ENCODE data around the gene RECK.

RECK gene

DNA sequence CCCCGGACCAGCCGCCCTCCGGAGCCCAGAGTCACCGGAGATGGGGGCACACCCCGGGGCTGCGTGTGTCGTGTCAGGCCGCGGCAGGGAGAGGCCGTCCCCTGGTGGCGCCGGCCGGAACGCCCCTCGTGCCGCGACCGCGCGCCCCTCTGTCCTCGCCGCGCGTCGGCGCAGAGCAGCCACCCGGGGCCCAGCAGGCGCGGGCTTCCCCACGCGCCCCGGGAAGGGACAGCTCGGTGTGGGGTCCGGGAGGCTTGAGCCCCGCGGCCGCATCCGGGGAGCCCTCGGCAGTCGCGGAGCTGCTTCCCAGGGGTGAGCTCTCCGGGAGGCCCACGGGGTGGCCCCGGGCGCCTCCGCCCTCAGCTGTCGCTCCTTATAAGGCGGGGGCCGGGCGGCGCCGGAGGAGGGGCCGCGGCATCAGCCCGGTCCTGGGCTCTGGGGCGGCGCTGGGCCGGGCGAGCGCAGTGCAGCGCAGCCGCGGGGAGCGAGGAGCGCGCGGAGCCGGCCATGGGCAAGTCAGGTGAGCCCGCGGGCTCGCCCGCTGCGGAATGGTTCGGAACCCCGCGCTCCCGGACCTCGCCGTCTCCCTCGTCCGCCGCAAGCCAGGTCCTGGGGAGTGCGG lies 99.7 kb downstream of the RECK start, which contains the start of gene GLIPR2:
TSS of gene GLIPR2 (plus strand) at position 462 of the 622 bp plus-strand sequence. CDS start at position 508, 46 bp downstream.
- no peak for TF ChIP-seq EZH2phosphoT487 (IDR thresholded peaks at IDR 0.05; ENCODE audit: borderline replicate concordance)
- TF ChIP-seq, protein P1, sequence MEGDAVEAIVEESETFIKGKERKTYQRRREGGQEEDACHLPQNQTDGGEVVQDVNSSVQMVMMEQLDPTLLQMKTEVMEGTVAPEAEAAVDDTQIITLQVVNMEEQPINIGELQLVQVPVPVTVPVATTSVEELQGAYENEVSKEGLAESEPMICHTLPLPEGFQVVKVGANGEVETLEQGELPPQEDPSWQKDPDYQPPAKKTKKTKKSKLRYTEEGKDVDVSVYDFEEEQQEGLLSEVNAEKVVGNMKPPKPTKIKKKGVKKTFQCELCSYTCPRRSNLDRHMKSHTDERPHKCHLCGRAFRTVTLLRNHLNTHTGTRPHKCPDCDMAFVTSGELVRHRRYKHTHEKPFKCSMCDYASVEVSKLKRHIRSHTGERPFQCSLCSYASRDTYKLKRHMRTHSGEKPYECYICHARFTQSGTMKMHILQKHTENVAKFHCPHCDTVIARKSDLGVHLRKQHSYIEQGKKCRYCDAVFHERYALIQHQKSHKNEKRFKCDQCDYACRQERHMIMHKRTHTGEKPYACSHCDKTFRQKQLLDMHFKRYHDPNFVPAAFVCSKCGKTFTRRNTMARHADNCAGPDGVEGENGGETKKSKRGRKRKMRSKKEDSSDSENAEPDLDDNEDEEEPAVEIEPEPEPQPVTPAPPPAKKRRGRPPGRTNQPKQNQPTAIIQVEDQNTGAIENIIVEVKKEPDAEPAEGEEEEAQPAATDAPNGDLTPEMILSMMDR (conservative IDR thresholded peaks at IDR 0.05; ENCODE audit: low read length): peak; percentile 43
- Histone ChIP-seq H4K20me1 (ENCODE audit: insufficient read depth, low read length, poor library complexity, severe bottlenecking) (peaks cover 9% of the 10 kb centered on the region), H3K9me3 (ENCODE audit: insufficient read depth, low read depth, low read length) (no peaks in the 10 kb centered on the region), H3K27me3 (ENCODE audit: insufficient read depth, low read length, poor library complexity, severe bottlenecking) (no peaks in the 10 kb centered on the region), H3K9ac (ENCODE audit: low read depth, low read length, poor library complexity, severe bottlenecking) (peak within 1 kb of the TSS; percentile 78), H3K79me2 (ENCODE audit: insufficient read depth, low read length) (peaks cover 44% of the 10 kb centered on the region), H3K4me2 (ENCODE audit: low read depth, low read length, poor library complexity, severe bottlenecking) (peak within 1 kb of the TSS; percentile 80), H3K36me3 (ENCODE audit: insufficient read depth, low read length) (no peaks in the 10 kb centered on the region), H3F3A (ENCODE audit: low read depth) (no peaks in the 10 kb centered on the region), H2AFZ (ENCODE audit: low read length) (peak within 1 kb of the TSS; percentile 69), H3K4me3 (ENCODE audit: low read length, poor library complexity, severe bottlenecking) (peak within 1 kb of the TSS; percentile 73), H3K4me1 (ENCODE audit: insufficient read depth, low read length, poor library complexity, severe bottlenecking) (peaks cover 48% of the 10 kb centered on the region), H3K9me2 (replicated peaks; ENCODE audit: low read depth, low read length) (no peaks in the 10 kb centered on the region)

DNA sequence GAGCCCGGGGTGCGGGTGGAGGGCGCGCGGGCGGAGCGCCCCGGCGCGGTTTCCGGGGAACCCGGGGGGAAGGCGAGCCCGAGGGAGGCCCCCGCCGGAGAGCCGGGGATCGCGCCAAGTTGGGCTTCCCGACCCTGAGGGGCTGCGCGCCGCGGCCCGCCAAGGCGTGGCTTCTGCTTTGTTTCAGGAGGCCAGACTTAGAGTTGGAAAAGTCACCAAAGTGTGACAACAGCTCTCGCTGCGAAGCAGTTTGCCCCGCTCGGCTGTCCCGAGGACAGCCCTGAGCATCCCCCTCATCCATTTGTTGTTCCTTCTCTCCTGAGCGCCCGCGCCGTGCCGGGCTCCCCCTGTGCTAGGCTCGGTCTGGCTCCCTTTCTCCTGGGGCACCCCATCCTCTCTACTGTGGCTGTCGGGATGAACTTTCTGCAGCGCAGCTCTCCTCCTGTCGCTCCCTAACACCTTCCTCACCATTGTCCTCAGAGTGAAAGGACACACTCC lies 100.2 kb downstream of the RECK start:
- H2AFZ ChIP-seq (ENCODE audit: low read length): peak overlapping the region; percentile 69; the same call in 1 of the 2 replicates
- H3K36me3 ChIP-seq (ENCODE audit: insufficient read depth, low read length): no peaks in the 10 kb centered on the region
- H3K27me3 ChIP-seq (ENCODE audit: insufficient read depth, low read length, poor library complexity, severe bottlenecking): no peaks in the 10 kb centered on the region
- H3K4me3 ChIP-seq (ENCODE audit: low read length, poor library complexity, severe bottlenecking): peak overlapping the region; percentile 73
- no peaks in the 10 kb centered on the region for H3K9me2 ChIP-seq (replicated peaks; ENCODE audit: low read depth, low read length)
- H3K4me2 ChIP-seq (ENCODE audit: low read depth, low read length, poor library complexity, severe bottlenecking): peak overlapping the region; percentile 80
- H3F3A ChIP-seq (ENCODE audit: low read depth): no peaks in the 10 kb centered on the region
- TF ChIP-seq EZH2phosphoT487 (IDR thresholded peaks at IDR 0.05; ENCODE audit: borderline replicate concordance): no peak
- TF ChIP-seq, protein P1 (conservative IDR thresholded peaks at IDR 0.05; ENCODE audit: low read length): no peak
- peak overlapping the region; percentile 78 for H3K9ac ChIP-seq (ENCODE audit: low read depth, low read length, poor library complexity, severe bottlenecking)
- H3K9me3 ChIP-seq (ENCODE audit: insufficient read depth, low read depth, low read length): no peaks in the 10 kb centered on the region
- peaks cover 9% of the 10 kb centered on the region for H4K20me1 ChIP-seq (ENCODE audit: insufficient read depth, low read length, poor library complexity, severe bottlenecking)
- H3K79me2 ChIP-seq (ENCODE audit: insufficient read depth, low read length): peaks cover 47% of the 10 kb centered on the region
- H3K4me1 ChIP-seq (ENCODE audit: insufficient read depth, low read length, poor library complexity, severe bottlenecking): peaks cover 53% of the 10 kb centered on the region

DNA sequence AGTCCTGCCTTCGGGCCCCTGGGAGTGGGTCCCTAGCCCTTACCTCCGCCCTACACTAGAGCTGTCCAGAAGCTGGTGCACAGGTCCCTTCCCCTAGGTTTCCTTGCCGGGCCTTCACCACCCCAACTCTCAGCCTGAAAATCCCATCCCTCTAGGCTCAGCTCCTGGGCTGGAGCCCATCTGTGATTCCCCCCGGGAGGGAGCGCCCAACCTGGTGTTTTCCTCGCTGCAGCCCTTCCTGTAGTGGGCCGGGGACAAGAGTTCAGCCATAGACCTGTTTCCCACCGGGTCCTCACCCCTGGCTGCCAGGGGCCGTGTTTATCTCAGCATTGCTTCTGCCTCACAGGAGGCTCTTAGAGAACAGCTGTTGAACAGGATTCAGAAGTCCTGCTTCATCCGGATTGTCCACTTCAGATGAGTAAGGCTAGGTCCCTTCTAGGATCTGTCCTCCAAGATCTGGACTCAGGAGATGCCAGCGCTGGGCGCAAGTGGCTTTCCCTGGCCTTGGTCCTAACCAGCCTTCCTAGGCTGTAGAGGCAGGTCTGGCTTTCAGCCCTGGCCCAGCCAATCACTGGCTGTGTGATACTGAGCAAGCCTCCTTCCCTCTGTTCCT lies 100.8 kb downstream of the RECK start:
- Histone ChIP-seq H2AFZ (ENCODE audit: low read length) (0 out of 2 replicates have a peak overlapping the region, but pooled peaks have one; percentile 69), H3K27me3 (ENCODE audit: insufficient read depth, low read length, poor library complexity, severe bottlenecking) (no peaks in the 10 kb centered on the region), H3K4me1 (ENCODE audit: insufficient read depth, low read length, poor library complexity, severe bottlenecking) (peaks cover 59% of the 10 kb centered on the region), H3K9me2 (replicated peaks; ENCODE audit: low read depth, low read length) (no peaks in the 10 kb centered on the region), H3K9me3 (ENCODE audit: insufficient read depth, low read depth, low read length) (no peaks in the 10 kb centered on the region), H3K4me3 (ENCODE audit: low read length, poor library complexity, severe bottlenecking) (peak overlapping the region; percentile 73), H3K36me3 (ENCODE audit: insufficient read depth, low read length) (no peaks in the 10 kb centered on the region), H3K9ac (ENCODE audit: low read depth, low read length, poor library complexity, severe bottlenecking) (peak overlapping the region; percentile 78), H4K20me1 (ENCODE audit: insufficient read depth, low read length, poor library complexity, severe bottlenecking) (peaks cover 9% of the 10 kb centered on the region), H3K79me2 (ENCODE audit: insufficient read depth, low read length) (peaks cover 53% of the 10 kb centered on the region), H3K4me2 (ENCODE audit: low read depth, low read length, poor library complexity, severe bottlenecking) (peak overlapping the region; percentile 80), H3F3A (ENCODE audit: low read depth) (no peaks in the 10 kb centered on the region)
- no peak for TF ChIP-seq EZH2phosphoT487 (IDR thresholded peaks at IDR 0.05; ENCODE audit: borderline replicate concordance)
